ENCODE results near the gene DDX20.

DDX20 gene

GRCh38 chr1:111755331-111756123 is at the start of gene DDX20:
Gene DDX20, plus strand, starts transcription at chr1:111755901. Its CDS starts 24 bp downstream, at chr1:111755925.
- DNase-seq (ENCODE audit: low read depth in 2 of 2) = peak; percentile 88 to 90

GRCh38 chr1:111706921-111707320 is 48.8 kb upstream of the DDX20 start:
- no peak for DNase-seq (ENCODE audit: low read depth in 2 of 2)

- no peak for DNase-seq (ENCODE audit: low read depth in 2 of 2)
Measured at GRCh38 chr1:111707906-111708305, 47.8 kb upstream of the DDX20 start.

GRCh38 chr1:111709986-111710385 is 45.7 kb upstream of the DDX20 start:
- DNase-seq (ENCODE audit: low read depth in 2 of 2) = no peak

- DNase-seq (ENCODE audit: low read depth in 2 of 2) = no peak
Measured at GRCh38 chr1:111716333-111716732, 39.4 kb upstream of the DDX20 start.

- DNase-seq (ENCODE audit: low read depth in 2 of 2) = no peak
Measured at GRCh38 chr1:111717450-111717849, 38.3 kb upstream of the DDX20 start.

GRCh38 chr1:111719135-111719534 is 36.6 kb upstream of the DDX20 start:
- no peak for DNase-seq (ENCODE audit: low read depth in 2 of 2)

GRCh38 chr1:111719674-111720132 is 36.0 kb upstream of the DDX20 start:
- DNase-seq (ENCODE audit: low read depth in 2 of 2) = no peak

- DNase-seq (ENCODE audit: low read depth in 2 of 2) = no peak
Measured at GRCh38 chr1:111720274-111720976, 35.3 kb upstream of the DDX20 start.

- DNase-seq (ENCODE audit: low read depth in 2 of 2) = no peak
Measured at GRCh38 chr1:111720977-111721786, 34.5 kb upstream of the DDX20 start.

GRCh38 chr1:111723091-111723806 is 32.5 kb upstream of the DDX20 start:
- no peak for DNase-seq (ENCODE audit: low read depth in 2 of 2)

GRCh38 chr1:111723871-111724270 is 31.8 kb upstream of the DDX20 start:
- no peak for DNase-seq (ENCODE audit: low read depth in 2 of 2)

GRCh38 chr1:111725192-111725591 is 30.5 kb upstream of the DDX20 start:
- no peak for DNase-seq (ENCODE audit: low read depth in 2 of 2)

GRCh38 chr1:111727056-111727455 is 28.6 kb upstream of the DDX20 start:
- no peak for DNase-seq (ENCODE audit: low read depth in 2 of 2)

- DNase-seq (ENCODE audit: low read depth in 2 of 2) = no peak
Measured at GRCh38 chr1:111729271-111729921, 26.3 kb upstream of the DDX20 start.

- no peak for DNase-seq (ENCODE audit: low read depth in 2 of 2)
Measured at GRCh38 chr1:111729946-111730681, 25.6 kb upstream of the DDX20 start.

- no peak for DNase-seq (ENCODE audit: low read depth in 2 of 2)
Measured at GRCh38 chr1:111730706-111731105, 25.0 kb upstream of the DDX20 start.

- no peak for DNase-seq (ENCODE audit: low read depth in 2 of 2)
Measured at GRCh38 chr1:111731956-111732355, 23.7 kb upstream of the DDX20 start.

GRCh38 chr1:111732718-111733117 is 23.0 kb upstream of the DDX20 start:
- no peak for DNase-seq (ENCODE audit: low read depth in 2 of 2)

Data from stimulated activated CD8-positive, alpha-beta memory T cell treated with anti-CD3 and anti-CD28 coated beads, Interleukin-2, amount 100 ng/mL, for 48 hours (primary cell).